H1 (cell line): ENCODE results near the gene SAPCD1. TPM values are rescaled to one million over a fixed set of nuclear protein-coding genes. Genes with fewer than 3 reads are reported as not detected.

ENCODE experiments used
- CTCF ChIA-PET: fragments of 300-600 bp; sonication (Branson Sonifier 250); formaldehyde crosslinking; loops from one replicate; lab custom pipeline; 2021; ENCODE audit not compliant: partially characterized antibody; lab: Charles Lee
- POLR2A ChIA-PET: fragments of 300-600 bp; sonication (Branson Sonifier 250); formaldehyde crosslinking; loops from one replicate; lab custom pipeline; 2021; ENCODE audit warnings: inconsistent platforms; ENCODE audit not compliant: partially characterized antibody; lab: Charles Lee
- DNase-seq, 2 experiments: peaks; one replicate each; pipeline versions ENCODE4 v3.0.0 to v3.0.0-alpha.2; 2010 to 2022; ENCODE audit warnings: low spot score in 2 of 2, low read depth in 1 of 2, mixed read lengths in 1 of 2
- FAIRE-seq: peaks from 2 replicates; lab custom pipeline; 2011; peaks lifted over from hg19 to GRCh38; lab: Jason Lieb, UNC
- H2AFZ ChIP-seq: 2 replicates; pipeline ENCODE4 v1.8.1; 2012; ENCODE audit warnings: low read length, inconsistent platforms
- H2AK5ac ChIP-seq: 2 replicates; pipeline ENCODE4 v1.6.1; 2013; ENCODE audit warnings: low read depth, low read length
- H2BK120ac ChIP-seq: replicated peaks from 2 replicates; pipeline ENCODE3; 2013; ENCODE audit warnings: low read depth, low read length, inconsistent platforms
- H2BK12ac ChIP-seq: 2 replicates; pipeline ENCODE4 v1.6.1; 2013; ENCODE audit warnings: low read depth, low read length
- H2BK15ac ChIP-seq: 2 replicates; pipeline ENCODE4 v1.6.1; 2013; ENCODE audit warnings: low read length
- H2BK20ac ChIP-seq: 2 replicates; pipeline ENCODE4 v1.6.1; 2013; ENCODE audit warnings: low read length
- H2BK5ac ChIP-seq: 2 replicates; pipeline ENCODE4 v1.6.1; 2013; ENCODE audit warnings: low read depth, low read length
- H3K14ac ChIP-seq: 2 replicates; pipeline ENCODE4 v1.6.1; 2013; ENCODE audit warnings: inconsistent platforms; ENCODE audit not compliant: insufficient read length
- H3K18ac ChIP-seq: 2 replicates; pipeline ENCODE4 v1.6.1; 2013; ENCODE audit warnings: low read length; ENCODE audit errors: extremely low read depth
- H3K23ac ChIP-seq: 2 replicates; pipeline ENCODE4 v1.6.1; 2013; ENCODE audit warnings: inconsistent platforms; ENCODE audit not compliant: insufficient read length
- H3K23me2 ChIP-seq: 2 replicates; pipeline ENCODE4 v1.6.1; 2013; ENCODE audit warnings: low read depth, low read length
- H3K27ac ChIP-seq: 2 replicates; pipeline ENCODE4 v1.6.1; 2011; ENCODE audit warnings: low read depth, low read length, inconsistent platforms
- H3K27me3 ChIP-seq, 4 experiments: replicated peaks in 1 of 4; 1 replicate in 1 of 4; 2 replicates in 3 of 4; pipeline versions ENCODE4 v1.6.1 to v1.8.1; 2011 to 2013; ENCODE audit warnings: low read length in 3 of 4, mild to moderate bottlenecking in 3 of 4, inconsistent platforms in 2 of 4, mixed read lengths in 2 of 4, moderate library complexity in 1 of 4; ENCODE audit not compliant: control insufficient read depth in 3 of 4, insufficient read depth in 3 of 4; ENCODE audit errors: extremely low read depth in 1 of 4
- H3K36me3 ChIP-seq, 4 experiments: 2 replicates each; pipeline versions ENCODE4 v1.6.1 to v1.8.1; 2011 to 2013; ENCODE audit warnings: mild to moderate bottlenecking in 4 of 4, low read length in 3 of 4, moderate library complexity in 2 of 4, control low read depth in 1 of 4, inconsistent platforms in 1 of 4; ENCODE audit not compliant: insufficient read depth in 4 of 4, control insufficient read depth in 2 of 4
- H3K4ac ChIP-seq: replicated peaks from 2 replicates; pipeline ENCODE3; 2013; ENCODE audit warnings: low read length, low read depth, mixed read lengths, inconsistent platforms; ENCODE audit not compliant: insufficient read length
- H3K4me1 ChIP-seq, 4 experiments: replicated peaks in 1 of 4; 1 replicate in 1 of 4; 2 replicates in 3 of 4; pipeline versions ENCODE4 v1.6.1 to v1.8.1; 2011 to 2013; ENCODE audit warnings: low read length in 3 of 4, inconsistent platforms in 2 of 4, mixed read lengths in 1 of 4; ENCODE audit not compliant: insufficient read depth in 4 of 4, control insufficient read depth in 3 of 4
- H3K4me2 ChIP-seq, 2 experiments: 2 replicates each; pipeline versions ENCODE4 v1.6.1 to v1.8.1; 2011 to 2013; ENCODE audit warnings: low read depth in 2 of 2, low read length in 2 of 2, control low read depth in 1 of 2, inconsistent platforms in 1 of 2, mild to moderate bottlenecking in 1 of 2; ENCODE audit not compliant: insufficient read depth in 1 of 2
- H3K4me3 ChIP-seq, 4 experiments: fragments of 200-600, 300-600 bp in 1 of 4; sonication (generic), shearing (Covaris generic), sonication (Bioruptor Twin) in 1 of 4; 2 replicates each; pipeline versions ENCODE4 v1.5.1 to v1.8.1; 2011 to 2016; ENCODE audit warnings: low read length in 4 of 4, low read depth in 3 of 4, control low read depth in 2 of 4, inconsistent platforms in 2 of 4, mild to moderate bottlenecking in 2 of 4, mixed read lengths in 1 of 4, moderate library complexity in 1 of 4; ENCODE audit not compliant: insufficient read depth in 2 of 4; ENCODE audit errors: extremely low read depth in 1 of 4
- H3K56ac ChIP-seq: replicated peaks from 2 replicates; pipeline ENCODE3; 2013; ENCODE audit warnings: low read depth, mild to moderate bottlenecking, mixed read lengths, low read length, inconsistent platforms; ENCODE audit not compliant: insufficient read length
- H3K79me1 ChIP-seq: 2 replicates; pipeline ENCODE4 v1.6.1; 2013; ENCODE audit warnings: low read depth, low read length, control low read depth
- H3K79me2 ChIP-seq, 2 experiments: 2 replicates each; pipeline versions ENCODE4 v1.6.1 to v1.8.1; 2012 to 2013; ENCODE audit warnings: low read length in 2 of 2, mild to moderate bottlenecking in 2 of 2, inconsistent platforms in 1 of 2; ENCODE audit not compliant: insufficient read depth in 2 of 2, control insufficient read depth in 1 of 2
- H3K9ac ChIP-seq, 4 experiments: replicated peaks in 1 of 4; 1 replicate in 1 of 4; 2 replicates in 3 of 4; pipeline versions ENCODE4 v1.6.1 to v1.8.1; 2011 to 2013; ENCODE audit warnings: low read depth in 3 of 4, low read length in 3 of 4, control low read depth in 2 of 4, mild to moderate bottlenecking in 2 of 4, moderate library complexity in 2 of 4, inconsistent platforms in 1 of 4; ENCODE audit errors: extremely low read depth in 1 of 4
- H3K9me3 ChIP-seq, 2 experiments: 2 replicates each; pipeline versions ENCODE4 v1.6.1 to v1.8.1; 2012 to 2013; ENCODE audit warnings: mild to moderate bottlenecking in 2 of 2, moderate library complexity in 2 of 2, control low read depth in 1 of 2, inconsistent platforms in 1 of 2, low read depth in 1 of 2, low read length in 1 of 2, mixed read lengths in 1 of 2; ENCODE audit not compliant: insufficient read depth in 2 of 2
- H4K20me1 ChIP-seq, 2 experiments: replicated peaks in 1 of 2; 2 replicates each; pipeline versions ENCODE3 to v1.8.1; 2011 to 2013; ENCODE audit warnings: inconsistent platforms in 2 of 2, low read length in 2 of 2, mild to moderate bottlenecking in 1 of 2; ENCODE audit not compliant: insufficient read depth in 2 of 2, control insufficient read depth in 1 of 2
- H4K5ac ChIP-seq: 2 replicates; pipeline ENCODE4 v1.6.1; 2013; ENCODE audit warnings: low read length, low read depth, mixed read lengths, inconsistent platforms; ENCODE audit not compliant: insufficient read length
- H4K8ac ChIP-seq: 2 replicates; pipeline ENCODE4 v1.8.0; 2013; ENCODE audit warnings: mild to moderate bottlenecking, moderate library complexity, low read length, inconsistent platforms; ENCODE audit not compliant: insufficient read depth; ENCODE audit errors: extremely low read depth
- H4K91ac ChIP-seq: replicated peaks from 2 replicates; pipeline ENCODE3; 2013; ENCODE audit warnings: low read length, mixed read lengths, inconsistent platforms; ENCODE audit not compliant: insufficient read length
- KDM1A ChIP-seq: fragments of 200-600, 300-600 bp; sonication (generic); IDR thresholded peaks from 2 replicates; pipeline ENCODE4 v1.7.1; 2016; ENCODE audit warnings: mild to moderate bottlenecking, low read length, borderline replicate concordance
- POLR2A ChIP-seq, 2 experiments: IDR thresholded peaks; 1 replicate in 1 of 2; 2 replicates in 1 of 2; pipeline ENCODE4 v1.6.1; 2011; ENCODE audit warnings: low read depth in 2 of 2, low read length in 2 of 2, mild to moderate bottlenecking in 2 of 2; ENCODE audit errors: control extremely low read depth in 1 of 2
- RNF2 ChIP-seq: fragments of 200-900, 300-1000 bp; sonication (generic); IDR thresholded peaks from 2 replicates; pipeline ENCODE4 v1.7.1; 2016; ENCODE audit warnings: borderline replicate concordance, low read depth, mild to moderate bottlenecking, antibody characterized with exemption, low read length; ENCODE audit not compliant: poor library complexity, severe bottlenecking; ENCODE audit errors: missing control alignments
- WGBS, 2 experiments: shearing (Covaris generic) in 1 of 2; methylation state at CpG; one replicate each; pipeline versions ENCODE4 v1.1.6 to v1.1.7; 2013 to 2015; ENCODE audit warnings: low lambda C conversion rate in 2 of 2, mixed read lengths in 2 of 2, inconsistent platforms in 1 of 2, low coverage in 1 of 2, missing lambda C conversion rate in 1 of 2; ENCODE audit not compliant: insufficient replicate concordance in 2 of 2, insufficient coverage in 1 of 2, insufficient read length in 1 of 2; ENCODE audit errors: extremely low coverage in 1 of 2, missing lambda C conversion rate in 1 of 2; 5-methylcytosine and 5-hydroxymethylcytosine counted together
- polyA plus RNA-seq, 7 experiments: library from polyadenylated mRNA; depleted of rRNA in 3 of 7; stranded (reverse) in 5 of 7; unstranded in 2 of 7; fragments of >200 nt in 5 of 7; fragments of 200-250 nt in 2 of 7; gene quantifications; 1 replicate in 5 of 7; 2 replicates in 1 of 7; 4 replicates in 1 of 7; pipeline versions ENCODE4 v1.2.1 to v1.2.3, GENCODE V29; 2011 to 2013; ENCODE audit warnings: missing spikeins in 2 of 7, mixed read lengths in 2 of 7
- total RNA-seq: library from RNA; stranded (reverse); fragmentation: NEBNext Ultra II Directional; extraction: Animal tissue kit (Norgen Biotek cat#: 25700); gene quantifications from 2 replicates; pipeline ENCODE4 v1.2.1, GENCODE V29; 2021
- TF ChIP-seq, protein P1 (sequence below): IDR thresholded peaks from 2 replicates; pipeline ENCODE4 v1.6.1; 2011; ENCODE audit warnings: low read depth, mild to moderate bottlenecking, low read length; ENCODE audit not compliant: insufficient read depth

SAPCD1 gene
- total and polyA plus RNA-seq, 2 of the 8 experiments (the other 6 are each of a cell fraction or from before 2014, with no cell fraction given): 3.1 to 5.9 TPM

DNA sequence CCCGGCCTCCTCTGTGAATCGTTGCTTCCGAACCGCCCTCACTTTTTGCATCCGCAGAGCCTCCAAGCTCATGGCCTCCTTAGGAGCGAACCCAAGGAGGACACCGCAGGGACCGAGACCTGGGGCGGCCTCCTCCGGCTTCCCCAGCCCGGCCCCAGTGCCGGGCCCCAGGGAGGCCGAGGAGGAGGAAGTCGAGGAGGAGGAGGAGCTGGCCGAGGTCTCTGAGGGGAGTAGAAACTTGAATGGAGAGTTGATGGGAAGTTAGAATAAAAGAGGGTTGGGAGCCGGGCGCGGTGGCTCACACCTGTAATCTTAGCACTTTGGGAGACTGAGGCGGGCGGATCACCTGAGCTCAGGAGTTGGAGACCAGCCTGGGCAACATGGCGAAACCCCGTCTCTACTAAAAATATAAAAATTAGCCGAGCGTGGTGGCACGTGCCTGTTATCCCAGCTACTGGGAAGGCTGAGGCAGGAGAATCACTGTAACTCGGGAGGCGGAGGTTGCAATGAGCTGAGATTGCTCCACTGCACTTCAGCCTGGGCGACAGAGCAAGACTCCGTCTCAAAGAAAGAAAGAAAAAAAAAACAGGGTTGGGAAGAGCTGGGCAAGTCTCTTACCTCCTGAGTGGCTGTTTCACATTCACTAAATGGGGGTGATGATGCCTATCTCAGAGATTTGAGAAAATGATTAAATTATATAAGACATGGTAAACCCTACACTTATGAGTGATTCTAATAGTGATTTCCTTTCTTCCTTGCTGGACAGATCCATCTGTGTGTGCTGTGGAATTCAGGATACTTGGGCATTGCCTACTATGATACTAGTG is 21.8 kb upstream of the SAPCD1 start:
- no peaks in the 10 kb centered on the region; a peak in 1 of 4 replicates for H3K9me3 ChIP-seq
- peak overlapping the region; percentile 93; the same call in 1 of the 2 replicates for H2BK15ac ChIP-seq
- peak overlapping the region; percentile 92 for H3K27ac ChIP-seq
- no peak overlapping the region for H3K14ac ChIP-seq
- H4K5ac ChIP-seq: peak overlapping the region; percentile 70
- H3K18ac ChIP-seq: peak overlapping the region; percentile 98
- POLR2A ChIA-PET: interaction anchor here (0.6 to 8.7 kb wide), 44 partner anchors 10 to 199 kb away, joined by 3 to 73 read pairs (median 8); partner anchors contain the start of genes ABHD16A, APOM, ATP6V1G2 and BAG6
- H4K20me1 ChIP-seq: no peaks in the 10 kb centered on the region
- TF ChIP-seq POLR2A (IDR thresholded peaks at IDR 0.05; ENCODE audit: control extremely low read depth in 1 of 2, low read depth in 2 of 2, low read length in 2 of 2): peak in 1 of 2 experiments; percentile 58; a peak in 1 of 3 replicates
- no peak for TF ChIP-seq KDM1A
- TF ChIP-seq, protein P1, sequence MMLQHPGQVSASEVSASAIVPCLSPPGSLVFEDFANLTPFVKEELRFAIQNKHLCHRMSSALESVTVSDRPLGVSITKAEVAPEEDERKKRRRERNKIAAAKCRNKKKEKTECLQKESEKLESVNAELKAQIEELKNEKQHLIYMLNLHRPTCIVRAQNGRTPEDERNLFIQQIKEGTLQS: no peak
- TF ChIP-seq RNF2: peak; percentile 15
- 0 out of 2 replicates have a peak overlapping the region, but pooled peaks have one; percentile 75 for H2BK20ac ChIP-seq
- FAIRE-seq (no peak), DNase-seq (no peak)
- H3K23me2 ChIP-seq: peaks cover 11% of the 10 kb centered on the region
- no peaks in the 10 kb centered on the region for H3K79me1 ChIP-seq
- peak overlapping the region; percentile 86 to 99 for H3K4me2 ChIP-seq
- H3K4me3 ChIP-seq: peak overlapping the region; percentile 36 to 65 (median 47)
- peak overlapping the region; percentile 98; the same call in 1 of the 2 replicates for H4K8ac ChIP-seq
- peak overlapping the region; percentile 40 for H3K4ac ChIP-seq
- H2AK5ac ChIP-seq: peak overlapping the region; percentile 68
- peak overlapping the region; percentile 75 for H4K91ac ChIP-seq
- H2BK12ac ChIP-seq: peak overlapping the region; percentile 88; the same call in 1 of the 2 replicates
- no peak overlapping the region for H2AFZ ChIP-seq
- H2BK120ac ChIP-seq: peak overlapping the region; percentile 58
- peaks cover 0 to 12% (median 0%) of the 10 kb centered on the region in 4 experiments; a peak in 3 of 8 replicates for H3K36me3 ChIP-seq
- no peaks in the 10 kb centered on the region for H3K27me3 ChIP-seq
- H3K56ac ChIP-seq: peak overlapping the region; percentile 80
- CTCF ChIA-PET: interaction anchor here (0.8 to 5.9 kb wide), 14 partner anchors 11 to 160 kb away, joined by 3 to 52 read pairs (median 4); partner anchors contain the start of genes DDAH2, MPIG6B, SAPCD1 and VARS1
- H2BK5ac ChIP-seq: peak overlapping the region; percentile 98
- H3K9ac ChIP-seq: peak overlapping the region; percentile 70 to 96 (median 92)
- H3K79me2 ChIP-seq: peaks cover 0 to 10% of the 10 kb centered on the region in 2 experiments; a peak in 2 of 4 replicates
- no peak overlapping the region for H3K23ac ChIP-seq
- H3K4me1 ChIP-seq: peaks cover 16 to 22% (median 21%) of the 10 kb centered on the region in 4 experiments
- WGBS, 2 experiments: 57% methylated on average over 26 of the region's 29 CpGs; no CpG with 5 or more reads in 1 of the 2 experiments
